Loucy (cell line): ENCODE measurements around the gene TNRC6C.

Source experiments
- CTCF ChIP-seq: fragments of 200-600 bp; sonication (generic); conservative IDR thresholded peaks from 2 replicates; pipeline ENCODE4 v1.5.1; 2014; ENCODE audit warnings: mild to moderate bottlenecking, antibody characterized with exemption, low read length
- EZH2phosphoT487 ChIP-seq: fragments of 200-600 bp; IDR thresholded peaks from 2 replicates; pipeline ENCODE4 v1.6.1; 2018; ENCODE audit warnings: antibody characterized with exemption, mild to moderate bottlenecking, moderate library complexity, borderline replicate concordance

- TF ChIP-seq CTCF (no peak), EZH2phosphoT487 (no peak)
These were observed 98.7 kb downstream of the TNRC6C start for GRCh38 chr17:78057113-78057740.
